NCI-H128 (cell line): Measurements from ENCODE around the gene VSTM2B.

Experiments
- DNase-seq: peaks from one replicate; lab custom pipeline; 2025; ENCODE audit not compliant: unreplicated experiment; lab: John Stamatoyannopoulos, UW

VSTM2B gene

GRCh38 chr19:29563486-29564101 is 37.8 kb downstream of the VSTM2B start:
- no peak for DNase-seq

- DNase-seq, result no peak
Observed at GRCh38 chr19:29564574-29565005, 38.8 kb downstream of the VSTM2B start.

GRCh38 chr19:29565171-29565570 is 39.4 kb downstream of the VSTM2B start:
- DNase-seq, result no peak

GRCh38 chr19:29566496-29567054 is 40.8 kb downstream of the VSTM2B start:
- DNase-seq, result no peak

- no peak for DNase-seq
Observed at GRCh38 chr19:29567366-29567915, 41.6 kb downstream of the VSTM2B start.

GRCh38 chr19:29568036-29569025 is 42.5 kb downstream of the VSTM2B start:
- no peak for DNase-seq

- DNase-seq, result no peak
Observed at GRCh38 chr19:29569038-29569911, 43.5 kb downstream of the VSTM2B start.

GRCh38 chr19:29571181-29571580 is 45.4 kb downstream of the VSTM2B start:
- DNase-seq, result no peak

- no peak for DNase-seq
Observed at GRCh38 chr19:29573486-29573885, 47.7 kb downstream of the VSTM2B start.

GRCh38 chr19:29574510-29574909 is 48.7 kb downstream of the VSTM2B start:
- DNase-seq, result no peak

- no peak for DNase-seq
Observed at GRCh38 chr19:29576046-29576606, 50.3 kb downstream of the VSTM2B start.

GRCh38 chr19:29576761-29577648 is 51.2 kb downstream of the VSTM2B start:
- DNase-seq, result no peak

- no peak for DNase-seq
Observed at GRCh38 chr19:29577649-29577963, 51.8 kb downstream of the VSTM2B start.

GRCh38 chr19:29578349-29578748 is 52.6 kb downstream of the VSTM2B start:
- DNase-seq, result no peak

GRCh38 chr19:29579308-29579910 is 53.6 kb downstream of the VSTM2B start:
- DNase-seq, result no peak

GRCh38 chr19:29581398-29581797 is 55.6 kb downstream of the VSTM2B start:
- DNase-seq, result no peak

- DNase-seq, result no peak
Observed at GRCh38 chr19:29583196-29583999, 57.6 kb downstream of the VSTM2B start.

GRCh38 chr19:29586401-29586800 is 60.6 kb downstream of the VSTM2B start:
- DNase-seq, result no peak
